ENCODE results near the gene CPA1. TPM values are rescaled to one million over a fixed set of nuclear protein-coding genes. Genes with fewer than 3 reads are reported as not detected.
A peak's percentile ranks its signal among the peaks of the same experiment; 100 is the strongest.

Gene CPA1
- total and polyA plus RNA-seq, 9 of the 15 experiments (the other 6 are each of a cell fraction or from before 2014, with no cell fraction given), result 6.5 TPM; not detected in 8

DNA sequence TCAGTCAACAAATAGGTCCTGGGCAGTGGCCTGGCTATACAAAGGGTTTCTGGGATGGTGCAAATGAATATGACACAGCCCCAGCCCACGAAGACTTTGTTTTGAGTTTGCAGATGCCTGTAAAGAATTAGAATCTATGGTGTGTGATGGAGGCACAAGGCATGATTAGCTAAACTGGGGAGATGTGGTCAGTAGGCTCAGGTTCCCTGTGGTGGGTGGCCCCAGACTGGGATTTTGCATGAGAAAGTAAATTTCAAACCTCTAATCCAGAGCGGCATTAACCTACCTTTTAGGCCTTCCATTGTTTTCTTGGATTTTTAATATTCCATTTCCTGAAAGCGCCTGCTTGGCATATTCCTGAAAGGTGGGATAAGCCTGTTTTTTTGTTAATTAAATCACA is 42.1 kb upstream of the CPA1 start:
- no peak for FAIRE-seq
- 16% methylated on average over 3 of the region's 3 CpGs for WGBS (ENCODE audit: insufficient coverage, low coverage, missing lambda C conversion rate)

GRCh38 chr7:130341882-130342281 is 38.4 kb upstream of the CPA1 start:
- CTCF ChIA-PET (ENCODE audit: low intra/inter-chr PET ratio), result no interaction called here

More for the DNA sequence above, 42.1 kb upstream of the CPA1 start:
- Histone ChIP-seq H3K27ac (ENCODE audit: extremely low read depth, low read depth, low read length) (no peak overlapping the region), H3K4me1 (replicated peaks in 1 of 2; ENCODE audit: control insufficient read depth in 2 of 2, insufficient read depth in 2 of 2, low read length in 2 of 2) (no peaks in the 10 kb centered on the region), H3K9me3 (replicated peaks; ENCODE audit: control insufficient read depth, insufficient read depth, low read depth, low read length) (no peaks in the 10 kb centered on the region), H2AFZ (ENCODE audit: low read depth, low read length) (no peak overlapping the region), H3K4me2 (ENCODE audit: insufficient read depth, low read length) (no peak overlapping the region), H3K9me1 (ENCODE audit: control insufficient read depth, insufficient read depth, low read length) (no peaks in the 10 kb centered on the region), H3K4me3 (no peak overlapping the region), H3K79me2 (ENCODE audit: control insufficient read depth, insufficient read depth, low read length) (no peaks in the 10 kb centered on the region), H3K9ac (ENCODE audit: insufficient read depth in 1 of 2, low read depth in 2 of 2, low read length in 2 of 2) (no peak overlapping the region), H3K36me3 (ENCODE audit: control insufficient read depth, insufficient read depth, low read length) (no peaks in the 10 kb centered on the region), H3K27me3 (ENCODE audit: control insufficient read depth in 2 of 2, insufficient read depth in 2 of 2, low read length in 2 of 2) (peaks cover 10 to 41% of the 10 kb centered on the region in 2 experiments; a peak in 3 of 5 replicates), H4K20me1 (replicated peaks; ENCODE audit: control insufficient read depth, insufficient read depth, low read length) (no peaks in the 10 kb centered on the region)
- intact Hi-C loops (cut with micrococcal nuclease) (no loop called here), in situ Hi-C loops (cut with MboI) (no loop called here)
- CTCF ChIA-PET (ENCODE audit: low intra/inter-chr PET ratio), result no interaction called here
- ATAC-seq, result no peak
- POLR2A ChIA-PET, result interaction anchor here (0.7 to 1.7 kb wide), 3 partner anchors 12 to 24 kb away, joined by 3 to 6 read pairs (median 3); no protein-coding TSS in a partner anchor
- no TSS peak for BruUV-seq (replicated peaks)
- DNase-seq (ENCODE audit: extremely low read depth in 1 of 4, low spot score in 3 of 4), result no peak
- no peak for TF ChIP-seq ZNF263 (CRISPR knock-in tag; IDR thresholded peaks at IDR 0.05; ENCODE audit: borderline replicate concordance)
- no peak for TF ChIP-seq TBL1XR1 (IDR thresholded peaks at IDR 0.05; ENCODE audit: low read length in 2 of 2)
- no peak for TF ChIP-seq FIP1L1 (IDR thresholded peaks at IDR 0.05; ENCODE audit: low read depth, low read length, poor library complexity, severe bottlenecking)
- no peak for TF ChIP-seq SAP30 (IDR thresholded peaks at IDR 0.05; ENCODE audit: borderline replicate concordance, insufficient read depth, low read depth, low read length, poor library complexity, severe bottlenecking)

More at GRCh38 chr7:130341882-130342281, 38.4 kb upstream of the CPA1 start:
- no peaks in the 10 kb centered on the region for H3K36me3 ChIP-seq (ENCODE audit: control insufficient read depth, insufficient read depth, low read length)
- in situ Hi-C loops (cut with MboI) (no loop called here), intact Hi-C loops (cut with micrococcal nuclease) (no loop called here)
- H3K4me1 ChIP-seq (replicated peaks in 1 of 2; ENCODE audit: control insufficient read depth in 2 of 2, insufficient read depth in 2 of 2, low read length in 2 of 2), result no peaks in the 10 kb centered on the region
- FAIRE-seq (no peak), ATAC-seq (no peak), DNase-seq (ENCODE audit: extremely low read depth in 1 of 4, low spot score in 3 of 4) (no peak)
- H3K27me3 ChIP-seq (ENCODE audit: control insufficient read depth in 2 of 2, insufficient read depth in 2 of 2, low read length in 2 of 2), result peaks cover 19 to 39% of the 10 kb centered on the region in 2 experiments
- H2AFZ ChIP-seq (ENCODE audit: low read depth, low read length), result no peak overlapping the region
- no peak overlapping the region for H3K27ac ChIP-seq (ENCODE audit: extremely low read depth, low read depth, low read length)
- no peaks in the 10 kb centered on the region for H4K20me1 ChIP-seq (replicated peaks; ENCODE audit: control insufficient read depth, insufficient read depth, low read length)
- H3K9ac ChIP-seq (ENCODE audit: insufficient read depth in 1 of 2, low read depth in 2 of 2, low read length in 2 of 2), result no peak overlapping the region
- TF ChIP-seq PHB (CRISPR knock-in tag; IDR thresholded peaks at IDR 0.05), result no peak
- peak; percentile 96 for TF ChIP-seq ZNF41 (CRISPR knock-in tag; conservative IDR thresholded peaks at IDR 0.05)
- no TSS peak for BruUV-seq (replicated peaks)
- H3K4me2 ChIP-seq (ENCODE audit: insufficient read depth, low read length), result no peak overlapping the region
- H3K4me3 ChIP-seq, result no peak overlapping the region
- POLR2A ChIA-PET, result interaction anchor here (1.0 kb wide), 1 partner anchor 9 kb away, joined by 3 read pairs; no protein-coding TSS in a partner anchor
- H3K79me2 ChIP-seq (ENCODE audit: control insufficient read depth, insufficient read depth, low read length), result no peaks in the 10 kb centered on the region
- no peaks in the 10 kb centered on the region for H3K9me3 ChIP-seq (replicated peaks; ENCODE audit: control insufficient read depth, insufficient read depth, low read depth, low read length)
- WGBS (ENCODE audit: insufficient coverage, low coverage, missing lambda C conversion rate), result 1% methylated on average over 4 of the region's 4 CpGs
- H3K9me1 ChIP-seq (ENCODE audit: control insufficient read depth, insufficient read depth, low read length), result no peaks in the 10 kb centered on the region

All from K562 (cell line).